ENCODE data around the gene CFAP251.
"Not testable (repeated sequence)": the region's sequence is repeated elsewhere in the genome, so short reads cannot be mapped to it uniquely, and the experiment has no call there.

Gene CFAP251

DNA sequence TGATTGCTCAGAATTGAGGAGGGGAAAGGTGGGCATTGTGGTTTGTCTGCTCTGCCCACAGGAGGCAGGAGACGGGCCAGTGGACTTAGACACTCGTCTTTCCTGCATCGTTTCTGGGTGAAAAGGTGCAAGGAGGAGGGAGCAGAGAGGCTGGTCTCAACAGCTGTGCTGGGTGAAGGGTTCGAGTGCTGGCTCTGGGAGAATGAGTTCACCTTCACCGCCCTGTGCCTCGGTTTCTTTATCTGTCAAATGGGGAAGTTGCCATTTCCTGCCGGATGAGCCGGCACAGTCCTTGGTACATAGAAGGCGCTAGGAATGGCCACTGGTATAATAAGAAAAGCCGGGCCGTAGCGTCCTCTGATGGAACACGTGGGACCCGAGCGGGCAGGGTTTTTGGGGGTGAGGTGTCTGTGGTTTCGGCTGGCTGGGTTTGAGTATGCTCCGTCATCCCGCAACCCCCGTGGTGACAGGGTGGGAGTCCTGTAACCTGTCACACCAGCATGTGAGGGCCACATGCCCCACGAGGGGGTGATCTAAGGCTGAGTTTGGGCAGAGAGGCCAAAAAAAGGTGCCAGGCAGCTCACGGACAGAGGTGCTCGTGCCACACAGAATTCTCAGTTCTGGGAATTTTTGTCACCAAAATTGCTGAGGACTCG lies 110.6 kb downstream of the CFAP251 start:
- no peak for DNase-seq

DNA sequence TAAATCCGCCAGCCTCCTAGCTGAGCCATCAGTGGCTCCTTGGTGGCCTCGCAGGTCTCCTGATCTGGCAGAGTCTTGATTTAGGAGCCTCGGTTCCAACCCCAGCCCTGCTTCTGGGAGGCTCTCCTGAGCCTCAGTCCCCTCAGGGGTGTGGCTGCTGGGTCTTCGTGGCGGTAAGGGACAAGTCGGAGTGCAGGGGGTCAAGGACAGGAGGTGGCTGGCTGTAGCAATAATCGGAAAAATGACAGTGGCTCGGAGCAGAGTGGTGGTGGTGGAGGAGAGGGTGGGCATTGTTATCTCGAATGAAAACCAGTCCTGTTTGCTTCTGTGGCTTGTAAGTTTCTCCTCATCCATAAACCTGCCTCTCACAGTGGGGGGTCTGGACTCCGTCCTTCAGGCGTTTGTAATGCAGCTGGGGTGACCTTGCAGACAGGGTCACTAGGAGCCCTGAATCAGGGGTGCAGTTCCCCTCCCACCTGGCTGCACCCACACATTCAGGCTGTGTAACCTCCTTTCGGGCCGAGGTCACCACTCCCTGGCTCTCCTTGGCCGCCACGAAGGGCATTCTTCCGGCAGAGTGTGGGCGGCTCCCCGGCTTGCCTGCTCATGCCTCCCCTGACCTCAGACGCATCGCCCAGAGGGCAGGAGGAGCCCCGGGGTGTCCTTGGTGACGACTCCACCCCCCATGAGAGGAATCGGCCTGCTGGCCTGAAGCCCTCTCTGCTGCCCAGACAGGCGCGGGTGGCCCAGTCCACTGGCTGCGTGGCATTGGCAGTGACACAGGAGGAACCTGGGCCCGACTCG lies 111.4 kb downstream of the CFAP251 start:
- no peak for DNase-seq

DNA sequence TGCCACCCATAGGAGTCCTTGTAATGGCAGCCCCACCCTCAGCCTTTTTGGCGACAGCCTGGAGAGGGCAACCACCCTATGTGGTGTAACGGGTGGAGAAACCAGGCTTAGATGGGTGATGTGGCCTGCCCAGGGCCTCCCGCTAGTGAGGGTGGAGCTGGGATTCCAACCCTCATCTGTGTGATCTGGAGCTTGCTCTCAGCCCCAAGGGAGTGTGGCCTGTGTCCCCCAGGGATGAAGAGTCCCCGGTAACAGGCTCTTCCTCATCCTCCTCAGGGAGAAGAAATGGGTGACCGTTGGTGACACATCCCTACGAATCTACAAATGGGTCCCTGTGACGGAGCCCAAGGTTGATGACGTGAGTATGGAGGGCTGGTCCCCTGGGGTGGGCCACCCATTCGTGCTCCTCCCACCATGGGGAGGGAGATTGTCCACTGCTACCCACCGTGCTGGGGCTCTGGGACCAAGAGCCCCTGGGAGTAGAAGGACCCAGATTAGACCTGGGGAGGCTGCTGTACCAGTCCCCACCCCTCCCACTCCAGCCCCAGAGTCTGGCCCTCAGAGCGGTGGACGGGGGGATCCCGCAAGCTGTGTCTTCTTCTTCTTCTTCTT lies 112.1 kb downstream of the CFAP251 start:
- no peak for DNase-seq

DNA sequence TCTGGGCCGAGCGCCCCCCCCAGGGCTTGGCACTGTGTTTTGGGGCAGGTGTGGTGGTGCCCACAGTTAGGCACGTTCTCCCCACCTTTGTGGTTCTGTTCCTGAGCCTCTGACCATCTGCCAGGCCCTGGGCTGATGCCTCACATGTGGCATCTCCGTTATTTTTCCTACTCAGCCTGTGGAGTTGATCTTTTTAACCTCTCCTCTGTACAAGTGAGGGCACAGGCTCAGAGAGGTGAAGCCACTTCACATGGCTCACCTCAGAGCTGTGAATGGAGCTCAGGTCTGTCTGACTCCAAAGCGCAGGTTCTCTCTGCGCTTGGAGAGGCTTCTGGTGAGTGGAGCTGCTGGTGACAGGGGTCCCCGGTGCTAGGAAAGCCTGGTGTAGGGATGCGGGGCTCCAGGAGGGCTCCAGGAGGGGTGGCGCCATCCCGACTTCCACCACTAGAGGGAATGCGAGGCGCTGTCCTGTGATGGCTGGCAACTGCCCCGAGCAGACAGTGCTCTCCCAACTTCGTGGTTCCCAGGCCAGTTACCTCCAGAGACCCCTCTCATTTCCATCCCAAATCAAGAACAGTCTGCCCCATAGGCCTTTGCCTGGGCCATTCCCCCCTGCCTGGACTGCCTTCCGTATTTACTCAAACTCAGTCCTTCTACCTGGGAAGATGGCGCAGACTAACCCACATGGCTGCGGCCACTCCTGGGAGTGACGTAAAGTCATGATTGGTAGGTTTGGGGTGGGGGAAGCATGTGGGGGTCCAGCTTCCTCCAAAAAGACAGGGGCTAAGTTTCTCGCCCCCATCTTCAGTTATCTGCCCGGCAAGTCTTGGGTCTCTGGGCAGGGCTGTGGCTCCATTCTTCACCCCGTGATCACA lies 113.2 kb downstream of the CFAP251 start:
- peak in 2 of 5 donors; percentile 33 to 42 for DNase-seq

DNA sequence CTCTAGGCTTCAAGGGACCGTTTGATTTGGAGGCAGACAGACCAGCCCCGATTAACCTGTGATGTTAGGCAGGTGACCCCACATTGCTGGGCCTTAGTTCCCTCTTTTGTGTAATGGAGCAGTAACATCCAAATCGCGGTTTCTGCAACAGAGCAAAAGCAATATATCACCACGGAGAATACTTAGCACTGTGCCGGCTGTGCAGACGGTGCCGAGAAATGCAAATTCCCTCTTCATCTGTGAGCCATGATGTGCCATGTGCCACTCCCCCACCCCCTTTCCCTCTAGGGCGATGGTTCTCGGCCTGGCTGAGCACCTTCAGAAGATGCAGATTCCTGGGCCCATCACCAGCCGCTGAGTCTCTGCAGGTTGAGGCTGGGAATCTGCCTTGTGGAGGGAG lies 114.2 kb downstream of the CFAP251 start:
- DNase-seq: no peak

DNA sequence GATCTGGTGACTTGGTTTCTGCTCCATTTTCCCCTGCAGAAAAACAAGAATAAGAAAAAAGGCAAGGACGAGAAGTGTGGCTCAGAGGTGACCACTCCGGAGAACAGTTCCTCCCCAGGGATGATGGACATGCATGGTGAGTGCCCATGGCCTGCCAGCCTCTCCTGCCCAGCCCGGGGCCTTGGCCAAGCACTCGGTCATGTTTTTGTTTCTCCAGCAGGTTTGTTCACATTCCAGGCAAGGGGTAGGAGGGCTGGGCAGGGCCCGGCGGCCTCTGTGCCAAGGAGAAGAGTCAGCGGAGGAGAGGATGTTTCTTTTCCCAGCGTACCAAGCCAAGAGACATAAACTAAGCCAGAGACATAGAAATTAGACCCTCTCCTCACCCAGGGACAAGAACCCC lies 116.9 kb downstream of the CFAP251 start:
- DNase-seq: no peak

DNA sequence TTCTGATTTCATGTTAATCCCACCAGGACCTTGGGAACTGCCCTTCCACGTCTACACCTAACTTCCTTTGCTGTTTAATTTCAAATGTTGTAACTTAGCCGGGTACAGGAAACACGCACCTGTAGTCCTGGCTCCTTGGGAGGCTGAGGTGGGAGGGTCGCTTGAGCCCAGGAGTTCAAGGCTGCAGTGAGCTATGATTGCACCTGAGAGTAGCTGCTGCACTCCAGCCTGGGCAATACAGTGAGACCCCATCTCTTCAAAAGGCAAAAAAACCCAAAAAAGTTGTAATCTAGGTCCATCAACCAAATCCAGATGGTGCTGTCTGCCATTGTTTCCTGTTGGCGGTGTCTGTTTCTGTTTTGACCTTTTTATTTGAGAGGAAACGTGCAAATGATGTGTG lies 117.8 kb downstream of the CFAP251 start:
- DNase-seq: no peak

DNA sequence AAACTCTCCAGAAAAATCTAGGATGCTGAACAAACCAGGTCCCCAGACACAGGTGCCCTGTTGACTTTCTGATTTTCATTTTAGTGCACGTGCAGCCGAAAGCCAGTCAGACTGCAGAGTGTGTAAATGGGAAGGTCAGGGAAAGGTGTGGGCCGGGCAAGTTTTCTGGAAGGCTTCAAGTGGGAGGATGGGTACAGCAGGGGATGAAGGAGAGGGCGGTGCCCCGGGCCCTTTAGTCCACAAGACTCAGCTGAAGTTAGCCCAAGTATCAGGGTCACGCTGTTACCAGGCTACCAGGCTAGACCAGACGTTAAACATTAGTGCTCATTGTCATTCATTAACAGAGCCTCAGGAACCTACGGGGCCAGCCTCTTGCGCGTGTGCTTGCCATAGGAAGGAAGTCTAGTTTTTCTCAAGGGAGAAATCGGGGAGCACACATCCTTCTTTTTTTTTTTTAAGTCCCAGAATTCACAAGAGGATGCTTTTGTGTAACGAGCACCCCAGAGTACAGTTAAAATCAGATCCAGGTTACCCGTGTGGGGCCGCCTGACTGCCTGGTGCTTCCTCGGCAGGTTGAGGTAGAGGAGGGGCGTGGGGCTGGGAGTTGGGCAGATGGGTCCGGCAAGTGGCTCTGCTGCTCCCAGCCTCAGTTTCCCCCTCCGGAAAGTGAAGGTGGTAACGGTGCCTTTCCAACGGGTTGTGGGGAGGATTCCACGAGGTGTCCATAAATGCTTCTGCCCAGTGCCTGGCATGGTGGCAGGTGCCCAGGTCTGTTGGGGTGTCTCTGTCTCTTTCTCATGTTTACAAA lies 122.4 kb downstream of the CFAP251 start:
- no peak for DNase-seq

DNA sequence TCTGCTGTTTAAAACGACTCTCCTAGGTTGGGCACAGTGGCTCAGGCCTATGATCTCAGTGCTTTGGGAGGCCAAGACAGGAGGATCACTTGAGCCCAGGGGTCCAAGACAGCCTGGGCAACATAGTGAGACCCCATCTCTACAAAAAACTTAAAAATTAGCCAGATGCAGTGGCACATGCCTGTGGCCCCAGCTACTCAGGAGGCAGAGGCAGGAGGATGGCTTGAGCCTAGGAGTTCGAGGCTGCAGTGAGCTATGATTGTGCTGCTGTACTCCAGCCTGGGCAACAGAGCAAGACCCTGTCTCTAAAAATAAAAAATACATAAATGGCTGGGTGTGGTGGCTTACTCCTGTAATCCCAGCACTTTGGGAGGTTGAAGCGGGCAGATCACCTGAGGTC lies 123.1 kb downstream of the CFAP251 start:
- DNase-seq: not testable (repeated sequence)

DNA sequence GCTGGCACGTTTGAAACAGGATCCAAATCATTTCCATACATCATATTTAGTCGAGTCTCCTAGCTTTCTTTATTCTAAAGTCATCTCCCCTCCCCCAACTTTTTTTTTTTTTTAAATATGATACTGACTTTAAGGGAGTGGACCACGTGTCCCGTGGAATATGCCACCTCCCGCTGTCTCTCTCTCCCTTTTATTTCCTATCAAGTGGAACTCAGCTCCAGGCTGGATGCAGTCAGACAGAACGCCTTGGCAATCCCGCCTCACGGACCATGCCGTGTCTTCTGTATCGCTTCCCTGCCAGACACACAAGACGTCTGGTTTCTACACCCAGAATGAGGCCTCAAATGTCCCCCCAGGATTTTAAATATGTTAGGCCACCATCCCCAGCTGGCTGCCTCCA lies 124.5 kb downstream of the CFAP251 start:
- no peak for DNase-seq

DNA sequence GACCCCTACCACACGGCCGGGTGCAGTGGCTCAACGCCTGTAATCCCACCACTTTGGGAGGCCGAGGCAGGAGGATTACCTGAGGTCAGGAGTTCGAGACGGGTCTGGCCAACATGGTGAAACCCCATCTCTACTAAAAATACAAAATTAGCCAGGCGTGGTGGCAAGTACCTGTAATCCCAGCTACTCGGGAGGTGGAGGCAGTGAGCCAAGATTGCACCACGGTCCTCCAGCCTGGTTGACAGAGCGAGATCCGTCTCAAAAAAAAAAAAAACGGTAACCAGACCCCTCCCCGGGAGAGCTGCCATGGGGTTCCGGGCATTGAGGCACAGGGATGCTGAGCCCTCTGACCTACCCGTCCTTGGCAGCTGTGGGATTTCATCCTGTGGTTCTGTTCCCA lies 125.1 kb downstream of the CFAP251 start:
- DNase-seq: no peak

DNA sequence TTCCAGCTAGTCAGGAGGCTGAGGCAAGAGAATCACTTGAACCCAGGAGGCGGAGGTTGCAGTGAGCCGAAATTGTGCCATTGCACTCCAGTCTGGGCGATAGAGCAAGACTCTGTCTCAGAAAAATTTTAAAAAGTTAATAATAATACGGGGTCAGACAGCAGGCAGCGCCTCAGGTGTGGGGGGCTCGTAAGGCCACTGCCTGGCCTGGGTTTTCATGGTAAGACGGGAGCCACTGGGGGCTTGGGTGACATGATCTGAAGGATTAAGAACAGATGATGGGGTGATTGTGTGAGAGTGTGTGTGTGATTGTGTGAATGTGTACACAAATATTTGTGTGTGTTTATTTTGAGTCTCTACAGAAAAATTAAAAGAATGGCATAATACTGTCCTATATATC lies 126.9 kb downstream of the CFAP251 start:
- no peak for DNase-seq

DNA sequence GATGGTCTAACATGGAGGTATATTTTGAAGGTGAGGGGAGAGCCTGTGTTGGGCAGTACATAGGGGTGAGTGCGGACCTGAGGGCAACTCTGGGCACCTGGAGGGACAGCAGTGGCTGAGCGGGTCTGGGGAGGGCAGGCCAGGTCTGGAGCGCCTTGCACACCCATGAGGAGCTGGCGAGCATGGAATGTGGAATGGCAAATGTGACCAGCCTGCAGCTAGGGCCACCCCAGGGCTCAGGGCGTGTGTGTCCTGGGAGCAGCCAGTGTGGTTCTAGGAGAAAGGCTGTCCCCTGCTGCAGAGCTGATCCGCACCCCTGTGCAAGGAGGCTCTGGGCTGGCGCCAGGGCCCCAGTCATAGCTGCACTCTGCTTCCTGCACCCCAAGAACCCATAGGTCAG lies 127.8 kb downstream of the CFAP251 start:
- DNase-seq: no peak

DNA sequence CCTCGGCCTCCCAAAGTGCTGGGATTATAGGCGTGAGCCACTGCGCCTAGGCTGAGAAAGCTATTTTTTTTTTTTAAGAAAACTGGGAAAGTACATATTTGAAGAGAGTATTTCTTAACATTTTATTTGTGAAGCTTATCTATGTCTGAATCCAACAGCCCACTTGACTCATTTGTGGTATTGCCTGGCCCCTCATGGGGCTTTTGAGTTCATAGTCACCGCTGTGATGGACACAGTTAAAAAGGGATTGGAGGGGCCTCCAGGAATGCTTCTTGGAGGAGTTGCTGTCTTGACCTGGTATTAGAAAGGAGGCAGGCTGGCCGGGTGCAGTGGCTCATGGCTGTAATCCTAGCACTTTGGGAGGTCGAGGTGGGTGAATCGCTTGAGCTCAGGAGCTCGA lies 129.8 kb downstream of the CFAP251 start:
- DNase-seq: no peak

DNA sequence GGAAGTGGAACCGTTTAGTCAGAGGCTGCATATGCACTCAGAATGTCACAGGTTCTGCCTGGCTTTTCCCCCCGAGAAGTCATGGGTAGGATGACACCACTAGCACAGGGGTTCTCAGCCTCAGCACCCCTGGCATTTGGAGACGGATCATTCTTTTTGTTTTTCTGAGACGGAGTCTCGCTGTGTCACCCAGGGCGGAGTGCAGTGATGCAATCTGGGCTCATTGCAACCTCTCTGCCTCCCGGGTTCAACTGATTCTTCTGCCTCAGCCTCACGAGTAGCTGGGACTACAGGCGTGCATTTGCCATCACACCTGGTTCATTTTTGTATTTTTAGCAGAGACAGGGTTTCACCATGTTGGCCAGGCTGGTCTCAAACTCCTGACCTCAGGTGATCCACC lies 131.4 kb downstream of the CFAP251 start:
- no peak for DNase-seq

DNA sequence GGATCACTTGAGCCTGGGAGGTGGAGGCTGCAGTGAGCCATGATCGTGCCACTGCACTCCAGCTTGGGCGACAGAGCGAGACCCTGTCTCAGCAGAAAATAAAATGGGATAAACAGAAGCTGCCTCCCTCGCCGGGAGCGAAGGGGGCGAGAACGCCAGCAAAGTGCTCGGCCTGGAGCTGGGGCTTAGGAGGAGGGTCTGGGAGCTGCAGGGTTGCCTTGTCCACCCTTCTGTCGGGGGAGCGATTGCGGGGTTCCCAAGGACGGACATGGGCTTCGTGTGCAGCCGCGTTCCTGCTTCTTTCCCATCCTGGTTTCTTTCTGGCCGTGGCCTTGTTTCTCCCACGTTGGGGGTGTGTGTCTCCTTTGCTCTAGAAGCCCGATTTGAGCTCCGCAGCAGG lies 132.3 kb downstream of the CFAP251 start:
- DNase-seq: no peak

DNA sequence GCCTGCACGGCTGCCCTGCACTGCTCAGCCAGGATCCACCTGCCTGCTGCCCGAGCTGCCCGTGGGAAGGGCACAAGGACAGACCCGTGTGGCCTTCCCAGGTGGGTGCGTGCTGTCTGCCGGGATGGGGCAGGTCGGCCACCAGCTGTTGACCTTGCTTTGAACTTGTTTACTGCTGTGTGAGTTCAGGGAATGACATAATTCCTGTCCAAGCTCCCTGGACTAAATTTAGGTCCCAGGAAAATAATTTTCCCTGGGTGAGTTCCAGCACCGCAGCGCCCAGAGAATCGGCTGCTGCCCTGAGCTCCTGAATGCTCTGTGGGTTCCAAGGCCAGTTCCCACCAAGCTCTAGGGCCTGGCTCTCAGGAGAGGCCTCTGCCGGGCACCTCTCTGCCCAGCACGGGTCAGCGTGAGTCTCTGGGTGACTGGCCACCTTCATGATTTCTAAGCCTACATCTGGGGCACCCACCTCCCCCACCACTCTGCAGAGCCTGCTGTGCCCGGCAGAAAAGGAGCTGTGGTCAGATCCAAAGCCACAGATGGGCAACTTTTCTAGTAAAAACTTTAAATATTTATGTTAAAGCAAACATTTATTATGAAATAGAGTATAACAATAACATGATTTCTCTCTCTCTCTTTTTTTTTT lies 133.0 kb downstream of the CFAP251 start:
- DNase-seq: no peak

DNA sequence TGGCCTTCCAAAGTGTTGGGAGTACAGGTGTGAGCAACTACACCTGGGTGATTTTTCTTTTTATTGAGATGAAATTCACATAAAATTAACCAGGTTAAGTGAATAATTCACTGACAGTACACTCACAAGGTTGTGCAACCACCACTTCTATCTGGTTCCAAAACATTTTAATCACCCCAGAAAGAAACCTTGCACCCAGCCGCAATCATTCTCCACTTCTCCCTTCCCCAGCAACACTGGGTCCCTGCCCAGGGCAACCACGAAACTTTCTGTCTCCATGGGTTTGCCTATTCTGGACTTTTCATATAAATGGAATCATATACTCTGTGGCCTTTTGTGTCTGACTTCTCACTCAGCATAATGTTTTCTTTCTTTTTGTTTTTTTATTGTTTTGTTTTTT lies 133.9 kb downstream of the CFAP251 start:
- no peak for DNase-seq

All from T-helper 1 cell (primary cell).